Hepatocyte (in vitro differentiated cells): ENCODE measurements around the gene TVP23B. TPM values are rescaled to one million over a fixed set of nuclear protein-coding genes. Genes with fewer than 3 reads are reported as not detected.
A peak's percentile ranks its signal among the peaks of the same experiment; 100 is the strongest.
"Not testable (repeated sequence)": the region's sequence is repeated elsewhere in the genome, so short reads cannot be mapped to it uniquely, and the experiment has no call there.

Experiments used
- DNase-seq: peaks from one replicate; pipeline ENCODE4 v3.0.0-alpha.2; 2016; ENCODE audit warnings: low spot score
- H2AFZ ChIP-seq: fragments of 200-600 bp; sonication (generic); 2 replicates; pipeline ENCODE4 v1.6.0; 2016; ENCODE audit warnings: antibody characterized with exemption, mild to moderate bottlenecking
- H3K27ac ChIP-seq: fragments of 200-600 bp; sonication (generic); 2 replicates; pipeline ENCODE4 v1.5.1; 2016; ENCODE audit warnings: mild to moderate bottlenecking
- H3K27me3 ChIP-seq: fragments of 200-600 bp; sonication (generic); 2 replicates; pipeline ENCODE4 v1.6.1; 2016
- H3K36me3 ChIP-seq: fragments of 200-600 bp; sonication (generic); replicated peaks from 2 replicates; pipeline ENCODE4 v1.5.1; 2016; ENCODE audit warnings: low read depth; ENCODE audit not compliant: insufficient read depth
- H3K4me1 ChIP-seq: fragments of 200-600 bp; sonication (generic); 2 replicates; pipeline ENCODE4 v1.5.1; 2016; ENCODE audit warnings: mild to moderate bottlenecking, moderate library complexity; ENCODE audit not compliant: insufficient read depth
- H3K4me2 ChIP-seq: fragments of 200-600 bp; sonication (generic); 2 replicates; pipeline ENCODE4 v1.6.0; 2016
- H3K4me3 ChIP-seq: fragments of 200-600 bp; sonication (generic); 2 replicates; pipeline ENCODE4 v1.5.1; 2016; ENCODE audit warnings: mild to moderate bottlenecking
- H3K79me2 ChIP-seq: fragments of 200-600 bp; sonication (generic); 2 replicates; pipeline ENCODE4 v1.6.0; 2017; ENCODE audit warnings: mild to moderate bottlenecking
- H3K9me2 ChIP-seq: fragments of 200-600 bp; sonication (generic); replicated peaks from 2 replicates; pipeline ENCODE4 v1.6.0; 2017; ENCODE audit warnings: mild to moderate bottlenecking; ENCODE audit not compliant: insufficient read depth
- H3K9me3 ChIP-seq: fragments of 200-600 bp; sonication (generic); 2 replicates; pipeline ENCODE4 v1.5.1; 2016; ENCODE audit warnings: low read depth, mild to moderate bottlenecking
- H4K20me1 ChIP-seq: fragments of 200-600 bp; sonication (generic); 2 replicates; pipeline ENCODE4 v1.6.0; 2016; ENCODE audit warnings: mild to moderate bottlenecking; ENCODE audit not compliant: insufficient read depth, poor library complexity, severe bottlenecking
- EZH2 ChIP-seq: fragments of 200-600 bp; sonication (generic); IDR thresholded peaks from 2 replicates; pipeline ENCODE4 v1.6.1; 2016; ENCODE audit warnings: antibody characterized with exemption, mild to moderate bottlenecking, borderline replicate concordance
- EZH2phosphoT487 ChIP-seq: fragments of 200-600 bp; sonication (generic); IDR thresholded peaks from one replicate; pipeline ENCODE4 v1.6.1; 2018; ENCODE audit warnings: antibody characterized with exemption, mild to moderate bottlenecking, low read depth, moderate library complexity; ENCODE audit not compliant: unreplicated experiment, severe bottlenecking
- WGBS: methylation state at CpG from one replicate; pipeline ENCODE4 v1.1.6; 2016; ENCODE audit warnings: low lambda C conversion rate; ENCODE audit errors: missing lambda C conversion rate; 5-methylcytosine and 5-hydroxymethylcytosine counted together
- polyA plus RNA-seq: library from polyadenylated mRNA; unstranded; fragments of >200 nt; fragmentation: Nextera tagmentation; extraction: Ambion mirVana; gene quantifications from 2 replicates; pipeline ENCODE4 v1.2.1, GENCODE V29; 2016
- total RNA-seq: library from RNA; depleted of rRNA; stranded (reverse); fragments of >200 nt; gene quantifications from 2 replicates; pipeline ENCODE4 v1.2.3, GENCODE V29; 2014
- TF ChIP-seq, protein P1 (sequence below): fragments of 200-600 bp; sonication (generic); IDR thresholded peaks from 2 replicates; pipeline ENCODE4 v1.5.1; 2016; ENCODE audit warnings: antibody characterized with exemption, mild to moderate bottlenecking; ENCODE audit not compliant: poor library complexity

Gene TVP23B
- total and polyA plus RNA-seq, 2 experiments from 2014 or later: 57.2 to 69.0 TPM

DNA sequence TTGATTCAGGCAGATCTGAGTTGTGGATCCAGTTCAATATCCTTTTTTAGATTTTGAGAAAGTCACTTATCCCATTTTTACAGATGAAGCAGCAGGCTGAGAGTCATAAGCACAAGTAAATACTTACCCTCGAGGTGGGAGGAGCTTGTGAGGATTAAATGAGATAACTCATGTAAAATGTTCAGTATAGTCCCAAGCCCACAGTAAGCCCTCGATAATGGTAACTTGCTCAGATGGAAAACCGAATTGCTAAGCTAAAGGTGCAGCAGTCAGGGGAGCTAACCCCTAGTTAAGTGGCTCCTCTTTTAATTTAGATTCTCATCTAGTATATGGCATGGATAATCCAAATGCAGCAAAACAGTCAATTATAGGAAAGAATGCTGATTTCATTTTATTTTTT is 34.9 kb downstream of the TVP23B start:
- not testable (repeated sequence) for H3K9me2 ChIP-seq, H4K20me1 ChIP-seq, H3K4me2 ChIP-seq, H3K4me1 ChIP-seq, H3K79me2 ChIP-seq, H3K36me3 ChIP-seq, H3K4me3 ChIP-seq, DNase-seq, H2AFZ ChIP-seq, H3K9me3 ChIP-seq, H3K27ac ChIP-seq, H3K27me3 ChIP-seq
- whole genome bisulfite sequencing: 40% methylated on average over 3 of the region's 3 CpGs

DNA sequence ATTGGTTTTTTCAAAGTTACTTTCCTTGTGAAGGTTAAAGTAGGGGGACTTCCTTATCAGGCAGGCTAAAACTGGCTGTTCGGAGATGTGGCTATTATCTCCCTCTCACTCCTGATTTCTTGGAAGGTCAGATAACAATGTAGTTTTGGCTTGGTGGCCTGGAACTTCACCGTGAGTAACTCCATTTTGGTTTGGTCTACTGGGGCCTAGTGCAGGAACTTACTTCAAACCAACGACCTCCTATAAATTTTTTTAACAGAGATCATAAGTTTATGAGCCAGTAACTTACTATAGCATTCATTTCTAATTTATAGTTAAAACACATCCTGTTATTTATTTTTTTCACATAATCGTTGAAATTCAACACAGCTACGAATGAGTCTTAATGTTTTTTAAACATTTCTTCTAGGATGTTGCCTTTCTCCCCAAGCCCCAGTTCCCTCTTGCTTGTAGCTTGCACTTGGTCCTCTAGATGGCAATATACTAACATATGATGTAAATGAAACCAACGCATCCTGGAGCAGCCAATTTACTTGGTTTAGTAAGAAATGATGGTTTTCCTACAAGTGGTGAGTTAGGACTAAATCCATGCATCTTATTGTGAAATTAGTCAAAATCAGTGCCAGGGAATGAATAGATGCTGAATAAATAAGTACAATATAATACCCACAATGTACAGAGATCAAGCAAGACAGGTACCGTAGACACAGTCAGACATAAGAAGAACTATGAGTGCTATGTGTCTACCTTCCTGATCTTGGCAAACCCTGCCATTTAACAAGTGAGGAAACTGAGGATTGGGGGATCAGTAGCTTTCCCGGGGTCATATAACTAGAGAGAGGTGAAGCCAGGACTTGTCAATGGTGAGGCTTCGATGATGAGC is 35.7 kb downstream of the TVP23B start:
- 56% methylated on average over 9 of the region's 9 CpGs for WGBS
- H3K27ac ChIP-seq, H3K4me3 ChIP-seq, H4K20me1 ChIP-seq, H3K4me2 ChIP-seq, H3K79me2 ChIP-seq, H3K36me3 ChIP-seq, H2AFZ ChIP-seq, H3K9me3 ChIP-seq, H3K9me2 ChIP-seq, H3K27me3 ChIP-seq, H3K4me1 ChIP-seq: not testable (repeated sequence)
- peak; percentile 78 for DNase-seq
- TF ChIP-seq, protein P1, sequence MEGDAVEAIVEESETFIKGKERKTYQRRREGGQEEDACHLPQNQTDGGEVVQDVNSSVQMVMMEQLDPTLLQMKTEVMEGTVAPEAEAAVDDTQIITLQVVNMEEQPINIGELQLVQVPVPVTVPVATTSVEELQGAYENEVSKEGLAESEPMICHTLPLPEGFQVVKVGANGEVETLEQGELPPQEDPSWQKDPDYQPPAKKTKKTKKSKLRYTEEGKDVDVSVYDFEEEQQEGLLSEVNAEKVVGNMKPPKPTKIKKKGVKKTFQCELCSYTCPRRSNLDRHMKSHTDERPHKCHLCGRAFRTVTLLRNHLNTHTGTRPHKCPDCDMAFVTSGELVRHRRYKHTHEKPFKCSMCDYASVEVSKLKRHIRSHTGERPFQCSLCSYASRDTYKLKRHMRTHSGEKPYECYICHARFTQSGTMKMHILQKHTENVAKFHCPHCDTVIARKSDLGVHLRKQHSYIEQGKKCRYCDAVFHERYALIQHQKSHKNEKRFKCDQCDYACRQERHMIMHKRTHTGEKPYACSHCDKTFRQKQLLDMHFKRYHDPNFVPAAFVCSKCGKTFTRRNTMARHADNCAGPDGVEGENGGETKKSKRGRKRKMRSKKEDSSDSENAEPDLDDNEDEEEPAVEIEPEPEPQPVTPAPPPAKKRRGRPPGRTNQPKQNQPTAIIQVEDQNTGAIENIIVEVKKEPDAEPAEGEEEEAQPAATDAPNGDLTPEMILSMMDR: peak; percentile 82

DNA sequence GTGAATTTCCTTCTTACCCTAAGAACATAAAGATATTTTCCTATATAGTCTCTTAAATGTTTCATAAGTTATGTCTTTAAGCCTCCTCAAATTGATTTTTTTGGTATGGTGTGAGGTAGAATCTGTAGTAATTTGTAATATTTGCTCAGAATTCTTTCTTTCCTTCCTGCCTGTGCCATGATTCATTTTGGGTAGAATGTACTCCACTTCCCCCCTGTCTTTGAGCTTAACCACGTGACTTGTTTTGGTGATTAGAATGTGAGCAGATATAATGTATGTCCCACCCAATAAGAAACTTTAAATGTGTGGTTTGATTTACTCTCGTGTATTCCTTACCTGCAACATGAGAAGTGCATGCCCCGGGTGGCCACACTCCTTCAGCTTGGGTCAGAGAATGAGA is 40.4 kb downstream of the TVP23B start:
- H4K20me1 ChIP-seq, H3K79me2 ChIP-seq, H3K27me3 ChIP-seq, H3K9me3 ChIP-seq, H3K36me3 ChIP-seq, DNase-seq, H3K4me3 ChIP-seq, H3K27ac ChIP-seq, H3K4me2 ChIP-seq, H3K4me1 ChIP-seq, H3K9me2 ChIP-seq, H2AFZ ChIP-seq: not testable (repeated sequence)
- 87% methylated on average over 3 of the region's 3 CpGs for WGBS

DNA sequence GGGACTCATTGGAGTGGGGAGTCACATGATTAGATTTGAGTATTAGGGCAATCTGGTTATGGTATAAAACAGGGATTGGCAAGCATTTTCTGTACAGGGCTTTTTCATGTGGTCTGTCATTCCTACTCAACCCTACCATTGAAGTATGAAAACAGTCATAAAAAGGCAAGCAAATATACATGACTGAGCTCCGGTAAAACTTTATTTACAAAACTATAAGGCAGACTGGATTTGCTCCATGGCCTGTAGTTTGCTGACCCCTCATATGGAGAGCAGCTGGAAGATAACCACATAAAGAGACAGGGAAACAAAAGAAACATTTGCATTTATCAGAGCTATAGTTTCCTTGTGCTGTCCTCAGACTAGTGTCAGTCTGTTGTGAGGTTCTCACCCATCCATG is 46.6 kb downstream of the TVP23B start:
- not testable (repeated sequence) for H2AFZ ChIP-seq, DNase-seq, H3K4me3 ChIP-seq, H4K20me1 ChIP-seq, H3K4me1 ChIP-seq, H3K9me3 ChIP-seq, H3K36me3 ChIP-seq, H3K27ac ChIP-seq, H3K9me2 ChIP-seq, H3K79me2 ChIP-seq, H3K27me3 ChIP-seq, H3K4me2 ChIP-seq
- WGBS: no CpG with 5 or more reads among the region's 1 CpG

DNA sequence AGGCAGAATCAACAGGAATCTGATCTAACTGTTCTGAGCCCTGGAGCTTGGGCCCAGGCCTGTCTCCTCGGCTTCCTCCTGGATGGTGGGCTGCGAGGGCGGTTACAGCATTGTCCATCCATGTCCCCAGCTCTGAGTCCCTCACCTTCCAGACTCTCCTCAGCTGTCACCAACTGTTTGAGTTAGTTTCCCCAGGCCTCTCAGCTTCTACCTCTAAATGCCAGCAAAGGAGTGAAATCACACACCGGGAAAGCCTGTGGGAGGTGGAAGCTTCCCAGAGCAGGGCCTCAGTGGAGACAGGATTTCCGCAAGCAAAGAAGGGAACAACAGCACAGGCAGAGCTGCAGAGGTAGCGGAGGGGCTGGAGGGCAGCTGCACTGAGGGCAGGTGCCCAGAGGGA is 67.5 kb downstream of the TVP23B start:
- no peak overlapping the region for H3K27ac ChIP-seq
- no peak overlapping the region for H3K4me2 ChIP-seq
- no peak overlapping the region for H2AFZ ChIP-seq
- H3K9me3 ChIP-seq: no peaks in the 10 kb centered on the region
- H3K27me3 ChIP-seq: no peaks in the 10 kb centered on the region
- no peak overlapping the region for H3K4me3 ChIP-seq
- no peak for DNase-seq
- no peaks in the 10 kb centered on the region for H3K79me2 ChIP-seq
- no peaks in the 10 kb centered on the region for H4K20me1 ChIP-seq
- H3K4me1 ChIP-seq: no peaks in the 10 kb centered on the region
- TF ChIP-seq, protein P1: no peak
- TF ChIP-seq EZH2phosphoT487 (no peak), EZH2 (no peak)
- H3K36me3 ChIP-seq: no peaks in the 10 kb centered on the region
- 93% methylated on average over 6 of the region's 6 CpGs for WGBS
- no peaks in the 10 kb centered on the region for H3K9me2 ChIP-seq
